ENCODE data around the gene NPTX1.

- TF ChIP-seq, protein P1, sequence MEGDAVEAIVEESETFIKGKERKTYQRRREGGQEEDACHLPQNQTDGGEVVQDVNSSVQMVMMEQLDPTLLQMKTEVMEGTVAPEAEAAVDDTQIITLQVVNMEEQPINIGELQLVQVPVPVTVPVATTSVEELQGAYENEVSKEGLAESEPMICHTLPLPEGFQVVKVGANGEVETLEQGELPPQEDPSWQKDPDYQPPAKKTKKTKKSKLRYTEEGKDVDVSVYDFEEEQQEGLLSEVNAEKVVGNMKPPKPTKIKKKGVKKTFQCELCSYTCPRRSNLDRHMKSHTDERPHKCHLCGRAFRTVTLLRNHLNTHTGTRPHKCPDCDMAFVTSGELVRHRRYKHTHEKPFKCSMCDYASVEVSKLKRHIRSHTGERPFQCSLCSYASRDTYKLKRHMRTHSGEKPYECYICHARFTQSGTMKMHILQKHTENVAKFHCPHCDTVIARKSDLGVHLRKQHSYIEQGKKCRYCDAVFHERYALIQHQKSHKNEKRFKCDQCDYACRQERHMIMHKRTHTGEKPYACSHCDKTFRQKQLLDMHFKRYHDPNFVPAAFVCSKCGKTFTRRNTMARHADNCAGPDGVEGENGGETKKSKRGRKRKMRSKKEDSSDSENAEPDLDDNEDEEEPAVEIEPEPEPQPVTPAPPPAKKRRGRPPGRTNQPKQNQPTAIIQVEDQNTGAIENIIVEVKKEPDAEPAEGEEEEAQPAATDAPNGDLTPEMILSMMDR (conservative IDR thresholded peaks at IDR 0.05 in 1 of 2, IDR thresholded peaks at IDR 0.05 in 1 of 2; ENCODE audit: extremely low read depth in 1 of 2, insufficient read depth in 1 of 2, low read depth in 1 of 2, low read length in 2 of 2): no peak
- no peak for TF ChIP-seq EZH2 (IDR thresholded peaks at IDR 0.05; ENCODE audit: borderline replicate concordance, low read length)
Observed at GRCh38 chr17:80437532-80437931, 38.9 kb downstream of the NPTX1 start.

Measured in mammary epithelial cell (primary cell).